Choroid plexus epithelial cell (primary cell): Measurements from ENCODE around the gene GTF3C6.

Source experiments
- DNase-seq: peaks from one replicate; pipeline ENCODE4 v3.0.0-alpha.2; 2010; ENCODE audit warnings: low read depth
- H3K4me3 ChIP-seq: 2 replicates; pipeline ENCODE4 v1.5.1; 2011; ENCODE audit warnings: low read depth, mild to moderate bottlenecking, control low read depth, low read length, moderate library complexity
- TF ChIP-seq, protein P1 (sequence below): conservative IDR thresholded peaks from 2 replicates; pipeline ENCODE4 v1.5.1; 2011; ENCODE audit warnings: low read depth, mild to moderate bottlenecking, control low read depth, inconsistent platforms, low read length, moderate library complexity

Gene GTF3C6

DNA sequence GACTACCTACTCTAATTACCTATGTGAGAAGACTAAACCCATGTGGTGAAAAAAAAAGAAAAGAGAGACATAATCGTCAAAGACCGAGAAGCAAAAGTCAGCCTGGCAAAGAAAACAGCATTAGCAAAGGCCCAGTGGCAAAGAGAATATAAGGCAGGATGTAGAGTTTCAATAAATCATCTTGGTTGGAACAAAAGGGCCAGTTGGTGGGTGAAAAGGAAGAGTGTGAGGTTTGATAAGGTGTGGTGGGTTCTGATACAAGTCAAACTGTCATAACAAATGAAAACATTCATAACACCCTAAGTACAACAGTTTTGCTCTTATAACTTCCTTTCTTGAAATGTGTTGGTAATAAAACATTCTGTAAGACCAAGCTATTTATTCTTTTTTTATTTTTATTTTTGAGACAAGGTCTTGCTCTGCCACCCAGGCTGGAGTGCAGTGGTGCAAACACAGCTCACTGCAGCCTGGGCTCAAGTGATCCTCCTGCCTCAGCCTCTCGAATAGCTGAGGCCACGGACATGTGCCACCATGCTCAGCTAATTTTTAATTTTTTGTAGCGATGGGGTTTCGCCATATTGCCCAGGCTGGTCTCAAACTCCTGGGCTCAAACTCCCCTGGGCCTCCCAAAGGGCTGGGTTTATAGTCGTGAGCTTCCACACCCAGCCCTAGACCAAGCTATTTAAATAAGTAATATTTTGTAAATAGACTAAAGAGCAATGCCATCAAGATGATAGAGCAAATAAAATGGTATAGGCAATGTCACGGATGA is 18.9 kb upstream of the GTF3C6 start:
- TF ChIP-seq, protein P1, sequence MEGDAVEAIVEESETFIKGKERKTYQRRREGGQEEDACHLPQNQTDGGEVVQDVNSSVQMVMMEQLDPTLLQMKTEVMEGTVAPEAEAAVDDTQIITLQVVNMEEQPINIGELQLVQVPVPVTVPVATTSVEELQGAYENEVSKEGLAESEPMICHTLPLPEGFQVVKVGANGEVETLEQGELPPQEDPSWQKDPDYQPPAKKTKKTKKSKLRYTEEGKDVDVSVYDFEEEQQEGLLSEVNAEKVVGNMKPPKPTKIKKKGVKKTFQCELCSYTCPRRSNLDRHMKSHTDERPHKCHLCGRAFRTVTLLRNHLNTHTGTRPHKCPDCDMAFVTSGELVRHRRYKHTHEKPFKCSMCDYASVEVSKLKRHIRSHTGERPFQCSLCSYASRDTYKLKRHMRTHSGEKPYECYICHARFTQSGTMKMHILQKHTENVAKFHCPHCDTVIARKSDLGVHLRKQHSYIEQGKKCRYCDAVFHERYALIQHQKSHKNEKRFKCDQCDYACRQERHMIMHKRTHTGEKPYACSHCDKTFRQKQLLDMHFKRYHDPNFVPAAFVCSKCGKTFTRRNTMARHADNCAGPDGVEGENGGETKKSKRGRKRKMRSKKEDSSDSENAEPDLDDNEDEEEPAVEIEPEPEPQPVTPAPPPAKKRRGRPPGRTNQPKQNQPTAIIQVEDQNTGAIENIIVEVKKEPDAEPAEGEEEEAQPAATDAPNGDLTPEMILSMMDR, result no peak
- no peak overlapping the region for H3K4me3 ChIP-seq
- no peak for DNase-seq

DNA sequence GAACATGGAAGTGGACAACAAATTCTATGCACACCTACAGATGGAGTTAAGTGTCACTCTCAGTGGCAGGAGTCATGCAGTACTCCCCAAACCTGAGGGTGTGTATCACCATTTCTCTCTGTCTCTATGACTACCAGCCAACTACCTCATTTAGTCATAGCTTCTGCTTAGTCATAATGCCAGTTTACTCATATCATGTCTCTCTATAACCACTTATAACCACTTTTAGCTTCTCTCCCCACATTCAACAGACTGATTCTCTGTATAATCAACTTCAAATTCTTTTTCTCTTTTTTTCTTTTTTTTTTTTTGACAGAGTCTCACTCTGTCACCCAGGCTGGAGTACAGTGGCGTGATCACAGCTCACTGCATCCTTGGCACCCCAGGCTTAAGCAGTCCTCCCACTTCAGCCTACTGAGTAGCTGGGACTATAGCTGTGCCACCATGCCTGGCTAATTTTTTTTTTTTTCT is 13.8 kb upstream of the GTF3C6 start:
- TF ChIP-seq, protein P1, result no peak
- DNase-seq, result peak; percentile 76
- H3K4me3 ChIP-seq, result no peak overlapping the region

DNA sequence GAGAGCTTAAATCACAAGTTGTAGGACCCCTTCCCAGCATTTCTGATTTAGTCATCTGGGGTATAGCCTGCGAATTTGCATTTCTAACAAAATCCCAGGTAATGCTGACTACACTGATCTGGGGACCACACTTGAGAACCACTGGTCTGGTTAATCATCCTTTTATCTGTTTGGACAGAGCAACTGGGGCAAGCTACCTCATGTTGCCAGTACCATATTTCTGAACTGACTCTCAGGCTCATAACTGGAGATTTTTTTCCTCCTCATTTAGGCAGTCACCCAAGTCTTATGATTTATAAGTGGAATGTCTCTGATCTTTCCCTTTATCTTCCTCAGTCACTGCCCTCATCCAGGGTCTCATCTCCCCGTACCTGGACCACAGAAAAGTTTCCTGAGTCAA is 12.0 kb upstream of the GTF3C6 start:
- H3K4me3 ChIP-seq, result no peak overlapping the region
- DNase-seq, result peak; percentile 14
- TF ChIP-seq, protein P1, result no peak

DNA sequence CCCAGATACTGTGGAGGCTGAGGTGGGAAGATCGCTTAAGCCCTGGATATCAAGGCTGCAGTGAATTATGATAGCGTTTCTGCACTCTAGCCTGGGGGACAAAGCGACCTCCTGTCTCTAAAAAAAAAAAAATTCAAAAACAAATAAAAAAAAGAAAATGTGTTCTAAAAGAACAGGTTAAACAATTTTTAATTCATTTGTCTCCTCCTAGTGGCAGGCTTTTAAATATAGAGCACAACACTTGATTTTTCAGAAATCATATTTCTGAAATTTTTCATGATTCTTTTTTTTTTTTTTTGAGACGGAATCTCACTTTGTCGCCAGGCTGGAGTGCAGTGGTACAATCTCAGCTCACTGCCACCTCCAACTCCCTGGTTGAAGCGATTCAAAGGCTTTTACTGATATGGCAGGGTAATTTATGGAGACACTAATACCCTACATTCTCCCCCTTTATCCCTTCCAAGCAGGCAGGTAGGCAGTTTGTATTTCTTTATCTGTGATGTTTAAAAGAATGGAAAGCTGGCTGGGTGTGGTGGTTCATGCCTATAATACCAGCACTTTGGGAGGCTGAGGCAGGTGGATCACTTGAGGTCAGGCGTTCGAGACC is 8.7 kb upstream of the GTF3C6 start:
- DNase-seq, result peak; percentile 69
- TF ChIP-seq, protein P1, result peak; percentile 51
- H3K4me3 ChIP-seq, result peak overlapping the region; percentile 31

DNA sequence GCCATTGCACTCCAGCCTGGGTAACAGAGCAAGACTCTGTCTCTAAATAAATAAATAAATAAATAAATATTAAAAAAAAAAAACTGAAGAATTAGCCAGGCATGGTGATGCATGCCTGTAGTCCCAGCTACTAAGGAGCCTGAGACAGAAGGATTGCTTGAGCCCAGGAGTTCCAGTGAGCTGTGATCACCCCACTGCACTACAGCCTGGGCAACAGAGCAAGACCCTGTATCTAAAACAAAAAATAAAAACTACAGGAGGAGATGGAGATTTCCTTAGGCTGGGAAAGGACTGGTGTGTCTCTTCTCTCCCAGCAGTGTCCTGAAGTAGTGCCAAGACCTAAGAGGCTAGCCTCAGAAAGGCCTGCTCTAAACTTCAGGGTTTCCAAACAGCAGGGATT is 8.1 kb upstream of the GTF3C6 start:
- TF ChIP-seq, protein P1, result no peak
- DNase-seq, result peak; percentile 45
- H3K4me3 ChIP-seq, result no peak overlapping the region

DNA sequence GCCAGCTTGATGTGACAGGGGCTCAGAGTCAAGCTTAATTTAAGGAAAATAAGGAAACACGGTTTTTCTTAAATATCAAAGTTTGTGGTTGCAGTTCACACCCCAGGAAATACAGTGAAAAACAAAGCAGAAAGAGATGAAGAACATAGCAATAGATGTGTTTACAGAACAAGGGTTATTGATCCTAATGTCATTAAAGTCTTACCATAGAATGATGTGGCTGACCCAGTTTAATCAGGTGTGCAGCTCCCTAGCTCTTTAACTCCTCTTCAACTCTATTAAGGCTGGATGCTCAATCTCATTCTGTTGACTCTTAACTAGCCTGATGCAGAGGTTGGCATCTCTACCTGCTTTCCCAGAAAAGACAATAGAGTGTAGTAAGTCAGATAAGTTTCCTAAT is 7.5 kb upstream of the GTF3C6 start:
- no peak overlapping the region for H3K4me3 ChIP-seq
- TF ChIP-seq, protein P1, result no peak
- no peak for DNase-seq
